RCC 7860 (cell line): Measurements from ENCODE around the gene PTK6.
A peak's percentile ranks its signal among the peaks of the same experiment; 100 is the strongest.
"Not testable (repeated sequence)": the region's sequence is repeated elsewhere in the genome, so short reads cannot be mapped to it uniquely, and the experiment has no call there.

Source experiments
- DNase-seq: peaks from one replicate; pipeline ENCODE4 v3.0.0-alpha.2; 2015; ENCODE audit warnings: low spot score
- FAIRE-seq: peaks from 2 replicates; lab custom pipeline; 2012; peaks lifted over from hg19 to GRCh38; lab: Jason Lieb, UNC

The PTK6 gene

DNA sequence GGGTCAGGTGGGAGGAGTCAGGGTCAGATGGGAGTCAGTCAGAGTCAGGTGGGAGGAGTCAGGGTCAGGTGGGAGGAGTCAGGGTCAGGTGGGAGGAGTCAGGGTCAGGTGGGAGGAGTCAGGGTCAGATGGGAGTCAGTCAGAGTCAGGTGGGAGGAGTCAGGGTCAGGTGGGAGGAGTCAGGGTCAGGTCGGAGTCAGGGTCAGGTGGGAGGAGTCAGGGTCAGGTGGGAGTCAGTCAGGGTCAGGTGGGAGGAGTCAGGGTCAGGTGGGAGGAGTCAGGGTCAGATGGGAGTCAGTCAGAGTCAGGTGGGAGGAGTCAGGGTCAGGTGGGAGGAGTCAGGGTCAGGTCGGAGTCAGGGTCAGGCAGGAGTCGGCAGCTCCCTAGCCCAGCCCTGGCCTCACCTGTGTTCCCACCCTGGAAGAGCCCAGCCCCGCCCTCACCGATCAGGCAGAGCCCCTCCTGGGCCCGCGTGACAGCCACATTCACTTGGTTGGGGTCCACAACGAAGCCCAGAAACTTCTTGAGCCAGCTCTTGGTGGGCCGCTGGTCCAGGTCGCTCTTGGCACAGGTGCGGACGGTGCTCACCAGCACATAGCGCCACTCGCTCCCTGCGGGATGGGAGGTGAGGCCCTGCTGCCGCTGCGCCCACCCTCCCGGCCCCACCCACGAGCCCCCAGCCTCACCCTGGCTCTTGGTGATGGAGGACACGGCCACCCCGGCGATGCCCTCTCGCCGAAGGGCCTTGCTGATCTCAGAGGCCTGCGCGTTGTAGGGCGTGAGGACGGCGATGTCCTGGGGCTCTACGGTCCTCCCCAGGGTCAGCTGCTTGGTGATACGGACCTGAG is 22.5 kb upstream of the PTK6 start:
- not testable (repeated sequence) for DNase-seq, FAIRE-seq

- FAIRE-seq, result no peak
- DNase-seq, result no peak
These were observed 21.8 kb upstream of the PTK6 start for GRCh38 chr20:63558804-63559484.

DNA sequence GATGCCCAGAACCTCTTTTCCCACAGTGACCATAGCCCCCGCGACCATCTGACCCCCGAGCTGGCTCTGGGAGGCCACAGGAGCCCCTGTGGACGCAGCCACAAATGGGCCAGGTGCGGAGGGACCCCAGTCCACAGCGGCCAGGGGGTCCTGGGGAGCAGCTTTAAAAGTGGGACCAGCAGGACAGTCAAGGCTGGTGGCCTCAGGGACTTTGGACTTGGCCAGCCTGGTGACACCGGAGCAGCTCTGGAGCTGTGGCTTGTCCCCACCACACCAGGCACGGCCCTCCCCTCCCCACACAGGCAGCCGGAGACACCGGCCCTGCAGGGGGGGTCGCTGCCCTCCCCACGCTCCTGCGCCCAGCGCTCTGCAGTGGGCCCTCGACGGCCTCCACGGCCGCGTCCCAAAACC is 20.3 kb upstream of the PTK6 start:
- no peak for DNase-seq
- FAIRE-seq, result no peak

- FAIRE-seq (no peak), DNase-seq (no peak)
These were observed 19.8 kb upstream of the PTK6 start for GRCh38 chr20:63556873-63557478.

DNA sequence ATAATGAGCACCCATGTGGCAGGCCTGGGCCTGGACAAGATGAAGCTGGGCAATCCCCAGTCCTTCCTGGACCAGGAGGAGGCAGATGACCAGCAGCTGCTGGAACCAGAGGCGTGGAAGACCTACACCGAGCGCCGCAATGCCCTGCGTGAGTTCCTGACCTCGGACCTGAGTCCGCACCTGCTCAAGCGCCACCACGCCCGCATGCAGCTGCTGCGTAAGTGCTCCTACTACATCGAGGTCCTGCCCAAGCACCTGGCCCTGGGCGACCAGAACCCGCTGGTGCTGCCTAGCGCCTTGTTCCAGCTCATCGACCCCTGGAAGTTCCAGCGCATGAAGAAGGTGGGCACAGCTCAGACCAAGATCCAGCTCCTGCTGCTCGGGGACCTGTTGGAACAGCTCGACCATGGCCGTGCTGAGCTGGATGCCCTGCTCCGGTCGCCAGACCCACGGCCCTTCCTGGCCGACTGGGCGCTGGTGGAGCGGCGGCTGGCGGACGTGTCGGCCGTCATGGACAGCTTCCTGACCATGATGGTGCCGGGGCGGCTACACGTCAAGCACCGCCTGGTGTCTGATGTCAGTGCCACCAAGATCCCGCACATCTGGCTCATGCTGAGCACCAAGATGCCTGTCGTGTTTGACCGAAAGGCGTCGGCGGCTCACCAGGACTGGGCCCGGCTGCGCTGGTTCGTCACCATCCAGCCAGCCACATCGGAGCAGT is 18.6 kb upstream of the PTK6 start:
- FAIRE-seq, result no peak
- no peak for DNase-seq

- DNase-seq, result no peak
- no peak for FAIRE-seq
These were observed 17.4 kb upstream of the PTK6 start for GRCh38 chr20:63554361-63555278.

GRCh38 chr20:63553933-63554290 is 16.7 kb upstream of the PTK6 start, which contains the start of gene FNDC11:
FNDC11 (plus strand) TSS chr20:63554159; CDS start chr20:63555664, 1,505 bp downstream.
- no peak for DNase-seq
- FAIRE-seq, result no peak

DNA sequence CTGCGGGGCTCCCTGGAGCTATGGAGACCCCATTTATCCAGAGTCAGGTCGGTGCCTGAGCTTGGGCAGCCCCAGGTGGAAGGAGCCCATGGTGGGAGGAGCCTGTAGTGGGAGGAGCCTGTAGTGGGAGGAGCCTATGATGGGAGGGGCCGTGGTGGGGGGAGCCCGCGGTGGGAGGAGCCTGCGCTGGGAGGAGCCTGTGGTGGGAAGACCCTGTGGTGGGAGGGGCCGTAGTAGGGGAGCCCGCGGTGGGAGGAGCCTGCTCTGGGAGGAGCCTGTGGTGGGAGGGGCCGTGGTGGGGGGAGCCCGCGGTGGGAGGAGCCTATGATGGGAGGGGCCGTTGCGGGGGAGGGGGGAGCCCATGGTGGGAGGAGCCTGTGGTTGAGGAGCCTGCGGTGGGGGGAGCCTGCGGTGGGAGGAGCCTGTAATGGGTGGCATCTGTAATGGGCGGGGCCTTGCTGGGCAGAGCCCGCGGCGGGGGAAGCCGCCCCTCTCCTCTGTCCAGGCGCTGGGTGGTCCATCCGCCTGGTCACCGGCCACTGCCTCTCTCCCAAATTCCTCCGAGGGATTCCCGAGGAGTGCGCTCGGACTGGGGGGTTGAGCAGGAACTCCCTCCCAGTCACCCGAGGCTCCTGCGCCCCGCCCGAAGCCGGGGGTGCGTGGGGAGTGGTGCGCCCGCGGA is 16.2 kb upstream of the PTK6 start:
- DNase-seq (peak; percentile 21), FAIRE-seq (no peak)

GRCh38 chr20:63552481-63553249 is 15.5 kb upstream of the PTK6 start:
- FAIRE-seq, result no peak
- no peak for DNase-seq

DNA sequence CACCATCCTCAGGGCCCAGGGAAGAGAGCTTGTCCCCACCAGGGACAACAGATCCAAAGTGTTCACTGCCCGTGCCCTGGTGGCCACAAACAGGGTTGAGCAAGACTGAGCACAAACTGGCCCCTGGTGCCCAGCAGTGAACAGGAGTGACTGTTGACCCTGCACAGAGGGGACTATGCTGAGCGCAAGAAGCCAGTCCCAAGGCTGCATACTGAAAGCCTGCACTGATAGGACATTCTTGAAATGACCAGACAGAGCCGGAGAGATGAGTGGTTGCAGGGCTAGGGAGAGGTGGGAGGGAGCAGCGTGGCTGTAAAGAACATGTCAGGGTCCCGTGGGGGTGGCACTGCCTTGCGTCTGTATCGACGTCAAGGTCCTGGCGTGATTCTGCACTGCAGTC is 13.9 kb upstream of the PTK6 start:
- DNase-seq (no peak), FAIRE-seq (no peak)

DNA sequence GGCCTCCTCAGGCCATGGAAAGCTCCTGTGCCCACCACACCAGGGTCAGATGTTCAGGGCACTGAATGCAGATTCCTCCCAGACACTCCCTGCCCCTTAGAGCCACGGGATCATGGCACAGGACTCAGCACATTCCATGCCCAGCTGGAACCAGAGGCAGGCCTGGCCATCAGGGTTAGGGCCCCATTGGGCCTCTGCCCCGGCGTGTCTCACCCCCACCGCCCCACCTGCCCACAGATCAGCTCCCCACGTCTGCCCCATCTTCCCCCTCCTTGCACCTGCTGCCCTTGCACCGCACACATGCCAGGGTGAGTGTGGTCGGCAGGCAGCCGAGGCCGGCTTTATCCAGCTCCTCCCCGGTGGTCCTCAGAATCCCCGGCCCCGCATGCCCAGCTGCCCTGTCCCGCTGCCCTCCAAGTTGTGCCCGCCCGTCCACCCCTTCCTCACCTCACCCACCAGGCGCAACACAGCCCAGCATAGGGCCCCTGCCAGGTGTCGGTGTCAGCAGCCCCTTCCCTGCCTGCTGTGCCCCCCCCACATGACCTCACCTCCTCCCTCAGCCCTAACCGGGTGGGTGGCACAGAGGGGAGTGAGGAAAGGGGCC is 12.6 kb upstream of the PTK6 start:
- no peak for FAIRE-seq

DNA sequence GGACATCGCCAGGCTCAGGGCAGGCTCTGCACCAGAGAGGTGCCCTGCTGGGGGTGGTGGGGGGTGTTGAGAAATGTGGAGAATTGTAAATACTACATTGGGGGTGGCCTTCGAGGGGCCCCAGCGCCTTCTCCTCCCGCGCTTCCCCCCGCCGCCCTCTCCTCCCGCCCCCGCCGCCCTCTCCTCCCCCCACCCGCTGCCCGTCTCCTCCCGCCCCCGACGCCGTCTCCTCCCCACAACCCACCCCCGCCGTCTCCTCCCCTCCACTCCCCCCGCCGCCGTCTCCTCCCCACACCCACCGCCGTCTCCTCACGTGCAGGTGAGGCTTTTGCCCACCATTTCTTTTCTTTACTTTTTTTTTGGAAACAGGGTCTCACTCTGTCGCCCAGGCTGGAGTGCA is 11.8 kb upstream of the PTK6 start:
- DNase-seq (no peak), FAIRE-seq (no peak)

More for the DNA sequence above, 12.6 kb upstream of the PTK6 start:
- DNase-seq, result no peak

DNA sequence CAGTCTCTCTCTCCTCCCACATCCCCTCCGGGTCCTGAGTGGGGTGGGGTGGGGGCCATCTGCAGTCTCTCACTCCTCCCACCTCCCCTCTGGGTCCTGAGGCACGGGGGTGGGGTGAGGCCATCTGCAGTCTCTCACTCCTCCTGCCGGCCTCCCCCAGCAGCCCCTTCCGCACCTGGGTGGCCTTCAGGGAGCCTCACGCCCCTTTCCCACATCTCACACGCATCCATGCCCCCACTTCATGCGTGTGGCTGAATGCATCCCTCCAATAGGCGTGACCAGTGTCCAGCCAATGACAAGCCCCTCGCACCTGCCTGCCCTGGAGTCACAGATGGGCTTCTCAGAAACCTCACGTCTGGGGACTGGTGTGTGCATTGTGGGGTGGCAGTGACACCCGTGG is 11.4 kb upstream of the PTK6 start:
- DNase-seq, result no peak
- FAIRE-seq, result no peak

DNA sequence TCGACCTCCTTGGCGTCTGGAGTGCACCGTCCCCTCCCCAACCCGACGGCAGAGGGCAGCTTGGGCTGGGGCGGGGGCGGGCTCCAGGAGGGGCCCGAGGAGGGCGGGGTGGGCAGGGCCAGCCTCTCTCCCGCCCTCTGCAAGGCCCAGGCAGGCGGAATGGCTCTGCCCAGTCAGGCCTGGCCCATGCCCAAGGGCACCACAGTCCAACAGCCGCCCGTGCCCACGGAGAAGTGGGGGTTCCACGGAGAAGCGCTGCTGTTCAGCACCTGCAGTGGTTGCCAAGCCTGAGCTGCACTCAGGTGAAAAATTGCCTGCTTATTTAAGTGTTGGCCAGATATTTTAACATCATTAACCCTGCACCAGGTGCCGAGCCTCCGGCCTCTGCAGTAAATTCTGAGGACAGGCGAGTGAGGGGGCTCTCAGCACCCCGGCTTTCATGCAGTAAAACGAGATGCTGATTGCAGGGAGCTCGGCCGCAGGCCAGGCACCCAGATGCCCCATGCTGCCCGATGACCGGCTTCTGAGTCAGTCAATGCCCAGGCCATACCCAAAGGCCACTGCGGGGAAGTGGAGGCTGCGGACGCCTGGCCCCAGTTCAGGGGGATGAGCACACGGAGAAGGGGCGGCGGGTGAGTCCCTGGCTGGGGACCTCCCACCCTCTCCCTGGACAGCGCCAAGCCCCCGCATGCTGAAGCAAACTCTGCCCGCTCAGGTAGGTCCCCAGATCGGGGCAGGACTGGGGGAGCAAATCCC is 10.7 kb upstream of the PTK6 start, which contains the start of gene SRMS:
Gene SRMS (minus strand): TSS at position 25 of the 756 bp plus-strand sequence. CDS start 286 bp downstream, outside the sequence.
- no peak for FAIRE-seq
- no peak for DNase-seq

DNA sequence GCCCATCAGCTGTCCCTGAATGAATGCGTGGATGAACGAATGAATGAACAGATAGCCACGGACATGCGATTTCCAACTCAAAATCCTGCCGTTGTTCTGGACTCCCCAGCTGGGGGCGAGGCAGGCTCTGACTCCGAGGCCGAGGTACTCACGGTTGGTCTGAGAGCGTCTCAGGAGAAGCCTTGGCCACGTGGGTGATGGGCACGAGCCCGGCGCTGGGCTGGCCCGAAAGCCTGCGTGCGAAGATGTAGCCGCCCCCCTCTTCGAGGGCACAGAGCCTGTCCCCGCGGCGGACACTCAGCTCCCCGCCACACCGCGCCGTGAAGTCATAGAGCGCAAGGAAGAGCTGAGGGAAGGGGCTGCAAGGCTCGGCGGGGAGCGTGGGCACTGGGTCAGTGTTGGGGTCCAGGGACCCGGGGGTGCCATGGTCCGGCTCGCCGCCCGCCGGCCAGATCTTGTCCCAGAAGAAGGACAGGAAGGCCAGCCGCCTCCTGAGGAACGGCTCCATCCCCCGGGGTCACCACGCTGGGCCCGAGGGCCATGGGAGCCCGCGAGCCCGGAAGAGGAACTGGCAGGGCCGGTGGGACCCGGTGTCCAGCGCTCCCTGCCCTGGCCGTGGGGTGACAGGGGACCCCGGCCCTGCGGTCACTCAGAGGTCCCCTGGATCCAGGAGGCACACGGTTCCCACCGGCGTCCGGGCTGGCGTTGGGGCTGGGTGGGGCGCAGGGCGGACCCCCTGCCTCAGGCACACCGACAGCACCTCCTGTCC is 10.0 kb upstream of the PTK6 start:
- no peak for DNase-seq

DNA sequence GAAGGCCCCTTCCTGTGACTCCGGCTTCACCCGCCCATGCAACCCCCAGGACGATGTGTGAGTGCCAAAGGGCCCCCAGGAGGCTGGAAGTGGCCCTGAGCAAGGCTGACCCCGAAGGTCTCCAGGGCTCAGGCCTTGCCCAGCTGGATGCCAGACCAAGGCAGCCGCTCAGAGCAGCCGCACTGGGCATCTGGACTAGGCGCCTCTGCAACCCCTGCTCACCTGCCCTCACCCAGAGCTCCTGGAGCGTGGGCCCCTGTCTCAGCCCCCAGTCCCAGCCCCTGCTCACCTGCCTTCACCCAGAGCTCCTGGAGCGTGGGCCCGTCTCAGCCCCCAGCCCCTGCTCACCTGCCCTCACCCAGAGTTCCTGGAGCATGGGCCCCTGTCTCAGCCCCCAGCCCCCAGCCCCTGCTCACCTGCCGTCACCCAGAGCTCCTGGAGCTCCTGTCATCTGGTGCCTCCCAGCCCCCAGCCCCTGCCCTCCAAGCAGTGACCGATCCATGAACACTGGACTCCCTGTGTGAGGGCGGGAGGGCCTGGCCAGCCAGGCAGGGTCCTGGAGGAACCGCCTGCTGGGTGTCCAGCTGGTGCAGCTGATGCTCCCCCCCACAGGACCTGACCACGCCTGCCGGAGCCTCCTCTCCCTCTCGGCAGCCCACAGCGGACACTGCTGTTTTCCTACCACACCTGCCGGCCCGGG is 9.2 kb upstream of the PTK6 start:
- no peak for DNase-seq
- FAIRE-seq, result no peak

More for the DNA sequence above, 10.0 kb upstream of the PTK6 start:
- no peak for FAIRE-seq
